GM12878 (cell line): ENCODE measurements around the gene KAT2B. TPM values are rescaled to one million over a fixed set of nuclear protein-coding genes. Genes with fewer than 3 reads are reported as not detected.
A peak's percentile ranks its signal among the peaks of the same experiment; 100 is the strongest.

Experiments
- ATAC-seq: fragments of 200-7000 bp; cut with Tn5 transposase; 3 replicates; pipeline ENCODE4 v1.9.1; 2020; ENCODE audit warnings: mild to moderate bottlenecking, moderate library complexity
- BruUV-seq: library from RNA; stranded (reverse); fragments of 400-500 nt; replicated peaks from 2 replicates; lab custom pipeline; 2021; lab: Mats Ljungman, UMichigan
- CTCF ChIA-PET: fragments of 300-600 bp; sonication (Branson Sonifier 250); formaldehyde crosslinking; extraction: SDS; loops from one replicate; lab custom pipeline; 2021; ENCODE audit warnings: inconsistent platforms; lab: Yijun Ruan, JAX
- POLR2A ChIA-PET: fragments of 350-600 bp; formaldehyde crosslinking; extraction: SDS; loops from one replicate; lab custom pipeline; 2021; ENCODE audit warnings: inconsistent platforms; lab: Charles Lee
- RAD21 ChIA-PET: fragments of 300-600 bp; sonication (Branson Sonifier 250); formaldehyde crosslinking; loops from one replicate; lab custom pipeline; 2023; ENCODE audit warnings: antibody characterized with exemption; ENCODE audit not compliant: unreplicated experiment; lab: Charles Lee
- SMC1A ChIA-PET: fragments of 300-600 bp; sonication (Branson Sonifier 250); formaldehyde crosslinking; loops from one replicate; lab custom pipeline; 2023; ENCODE audit not compliant: unreplicated experiment, uncharacterized antibody; lab: Charles Lee
- DNase-seq: peaks from one replicate; pipeline ENCODE4 v3.0.0-alpha.2; 2011; ENCODE audit warnings: low read depth, low spot score
- FAIRE-seq: peaks from 3 replicates; lab custom pipeline; 2011; peaks lifted over from hg19 to GRCh38; lab: Jason Lieb, UNC
- H2AFZ ChIP-seq: 2 replicates; pipeline ENCODE4 v1.6.0; 2011; ENCODE audit warnings: low read depth, low read length, control low read depth; ENCODE audit not compliant: control insufficient read depth
- H3K27ac ChIP-seq: 2 replicates; pipeline ENCODE4 v1.5.1; 2011; ENCODE audit warnings: control low read depth; ENCODE audit not compliant: control insufficient read depth, insufficient read depth
- H3K27me3 ChIP-seq, 2 experiments: replicated peaks in 1 of 2; 2 replicates each; pipeline versions ENCODE4 v1.6.0 to v1.6.1; 2011; ENCODE audit warnings: low read length in 1 of 2; ENCODE audit not compliant: control insufficient read depth in 2 of 2, insufficient read depth in 2 of 2
- H3K36me3 ChIP-seq, 2 experiments: 2 replicates each; pipeline ENCODE4 v1.5.1; 2011; ENCODE audit warnings: low read length in 1 of 2; ENCODE audit not compliant: control insufficient read depth in 2 of 2, insufficient read depth in 2 of 2
- H3K4me1 ChIP-seq: 2 replicates; pipeline ENCODE4 v1.6.1; 2011; ENCODE audit warnings: mild to moderate bottlenecking, low read length, moderate library complexity, mixed read lengths; ENCODE audit not compliant: control insufficient read depth, insufficient read depth
- H3K4me2 ChIP-seq: 2 replicates; pipeline ENCODE4 v1.6.0; 2011; ENCODE audit warnings: control low read depth; ENCODE audit not compliant: control insufficient read depth, insufficient read depth
- H3K4me3 ChIP-seq: fragments of 200-600 bp; sonication (generic); 2 replicates; pipeline ENCODE4 v1.5.1; 2016
- H3K79me2 ChIP-seq: 2 replicates; pipeline ENCODE4 v1.6.0; 2011; ENCODE audit warnings: low read length; ENCODE audit not compliant: control insufficient read depth, insufficient read depth
- H3K9ac ChIP-seq: 2 replicates; pipeline ENCODE4 v1.8.0; 2011; ENCODE audit warnings: low read length, control low read depth, mixed read lengths; ENCODE audit not compliant: control insufficient read depth, insufficient read depth
- H3K9me3 ChIP-seq: replicated peaks from 3 replicates; pipeline ENCODE4 v1.5.1; 2011; ENCODE audit warnings: mild to moderate bottlenecking, low read length; ENCODE audit not compliant: control insufficient read depth, insufficient read depth
- H4K20me1 ChIP-seq: 2 replicates; pipeline ENCODE4 v1.6.0; 2011; ENCODE audit not compliant: control insufficient read depth, insufficient read depth
- ATF3 ChIP-seq: IDR thresholded peaks from 2 replicates; pipeline ENCODE4 v1.6.1; 2011; ENCODE audit warnings: low read depth, mild to moderate bottlenecking, low read length, moderate library complexity, borderline replicate concordance; ENCODE audit errors: extremely low read depth
- BCL11A ChIP-seq: IDR thresholded peaks from 2 replicates; pipeline ENCODE4 v1.6.1; 2011; ENCODE audit warnings: low read depth, low read length
- CHD1 ChIP-seq: IDR thresholded peaks from 2 replicates; pipeline ENCODE4 v1.6.1; 2012; ENCODE audit warnings: low read depth, low read length, improper control_type of control experiment
- FOS ChIP-seq: IDR thresholded peaks from 3 replicates; pipeline ENCODE4 v1.6.1; 2011; ENCODE audit warnings: borderline replicate concordance; ENCODE audit not compliant: insufficient read length; ENCODE audit errors: extremely low read depth
- IKZF1 ChIP-seq: fragments of 450-650 bp; conservative IDR thresholded peaks from 2 replicates; pipeline ENCODE4 v1.6.1; 2017; ENCODE audit warnings: antibody characterized with exemption, mild to moderate bottlenecking
- KAT2A ChIP-seq: conservative IDR thresholded peaks from 2 replicates; pipeline ENCODE4 v1.6.1; 2011; ENCODE audit warnings: low read depth, low read length; ENCODE audit not compliant: control insufficient read depth
- LARP7 ChIP-seq: fragments of 450-650 bp; IDR thresholded peaks from 2 replicates; pipeline ENCODE4 v1.6.1; 2017; ENCODE audit warnings: mild to moderate bottlenecking
- POLR2A ChIP-seq: IDR thresholded peaks from 2 replicates; pipeline ENCODE4 v1.6.1; 2011; ENCODE audit warnings: low read depth, mild to moderate bottlenecking, low read length
- POLR2AphosphoS5 ChIP-seq: IDR thresholded peaks from 2 replicates; pipeline ENCODE4 v1.6.1; 2011; ENCODE audit warnings: mild to moderate bottlenecking, low read length, inconsistent platforms
- RELA ChIP-seq: fragments of 450-650 bp; IDR thresholded peaks from 2 replicates; pipeline ENCODE4 v1.8.0; 2014; ENCODE audit warnings: borderline replicate concordance; ENCODE audit not compliant: partially characterized antibody
- TCF3 ChIP-seq: IDR thresholded peaks from 2 replicates; pipeline ENCODE4 v1.6.1; 2012; ENCODE audit warnings: low read depth, mild to moderate bottlenecking, low read length, borderline replicate concordance; ENCODE audit not compliant: insufficient read depth
- WRNIP1 ChIP-seq: IDR thresholded peaks from 2 replicates; pipeline ENCODE4 v1.6.1; 2011; ENCODE audit warnings: low read depth, low read length, improper control_type of control experiment, borderline replicate concordance
- ZNF24 ChIP-seq: fragments of 450-650 bp; IDR thresholded peaks from 2 replicates; pipeline ENCODE4 v1.6.1; 2017; ENCODE audit warnings: antibody characterized with exemption, mild to moderate bottlenecking
- ZZZ3 ChIP-seq: IDR thresholded peaks from 2 replicates; pipeline ENCODE4 v1.6.1; 2011; ENCODE audit warnings: low read depth; ENCODE audit not compliant: control insufficient read depth, insufficient read length
- WGBS: methylation state at CpG from one replicate; pipeline ENCODE4 v1.1.6; 2016; ENCODE audit warnings: low lambda C conversion rate; ENCODE audit not compliant: insufficient replicate concordance, insufficient coverage; ENCODE audit errors: missing lambda C conversion rate; 5-methylcytosine and 5-hydroxymethylcytosine counted together
- in situ Hi-C: fragments of 300-500 bp; cut with MboI; formaldehyde crosslinking; loops from 9 replicates; pipeline ENCODE4 v1.14.3; 2018; ENCODE audit warnings: mixed read lengths
- intact Hi-C: fragments of 100-400 bp; cut with micrococcal nuclease; formaldehyde crosslinking; loops from one replicate; pipeline ENCODE4 v1.14.2; 2022; ENCODE audit not compliant: unreplicated experiment
- polyA plus RNA-seq, 11 experiments: library from polyadenylated mRNA; depleted of rRNA in 4 of 11; unstranded in 6 of 11; stranded (reverse) in 5 of 11; fragments of >200 nt; fragmentation: Nextera tagmentation in 4 of 11; fragmentation: Illumina TruSeq in 1 of 11; extraction: Ambion mirVana in 4 of 11; extraction: Trizol in 1 of 11; gene quantifications; 1 replicate in 1 of 11; 2 replicates in 10 of 11; pipeline versions ENCODE4 v1.2.1 to v1.2.3, GENCODE V29; 2011 to 2016; ENCODE audit warnings: inconsistent platforms in 2 of 11, missing spikeins in 2 of 11, low read depth in 1 of 11
- total RNA-seq, 4 experiments: library from RNA; depleted of rRNA in 3 of 4; stranded (reverse); fragments of >200 nt in 3 of 4; fragmentation: Illumina TruSeq in 1 of 4; extraction: Trizol in 1 of 4; gene quantifications; 2 replicates each; pipeline versions ENCODE4 v1.2.1 to v1.2.3, GENCODE V29; 2013 to 2021
- TF ChIP-seq, protein P1 (sequence below): fragments of 450-650 bp; IDR thresholded peaks from 2 replicates; pipeline ENCODE4 v1.6.1; 2016; ENCODE audit warnings: mild to moderate bottlenecking, moderate library complexity, borderline replicate concordance
- TF ChIP-seq, protein P2 (sequence below): IDR thresholded peaks from 2 replicates; pipeline ENCODE4 v1.6.1; 2012; ENCODE audit warnings: low read depth, low read length, improper control_type of control experiment
- TF ChIP-seq, protein P3 (sequence below), 3 experiments: IDR thresholded peaks in 2 of 3; conservative IDR thresholded peaks in 1 of 3; 2 replicates each; pipeline ENCODE4 v1.5.1; 2011; ENCODE audit warnings: low read depth in 3 of 3, low read length in 3 of 3, mild to moderate bottlenecking in 3 of 3, control low read depth in 2 of 3, moderate library complexity in 2 of 3, inconsistent platforms in 1 of 3, mixed read lengths in 1 of 3; ENCODE audit not compliant: control insufficient read depth in 2 of 3, insufficient read depth in 1 of 3; ENCODE audit errors: extremely low read depth in 1 of 3

KAT2B gene
- total and polyA plus RNA-seq, 10 of the 15 experiments (the other 5 are each of a cell fraction or from before 2014, with no cell fraction given) = 2.9 to 15.2 (median 10.2) TPM

GRCh38 chr3:20125897-20126296, 85.7 kb downstream of the KAT2B start:
- Histone ChIP-seq H4K20me1 (no peaks in the 10 kb centered on the region), H3K4me3 (peak overlapping the region; percentile 27; the same call in 1 of the 2 replicates), H3K9me3 (no peaks in the 10 kb centered on the region), H3K4me2 (peak overlapping the region; percentile 64), H3K36me3 (no peaks in the 10 kb centered on the region; a peak in 1 of 4 replicates), H3K79me2 (no peaks in the 10 kb centered on the region), H3K4me1 (peaks cover 14% of the 10 kb centered on the region), H2AFZ (peak overlapping the region; percentile 31), H3K27ac (peak overlapping the region; percentile 62), H3K27me3 (no peaks in the 10 kb centered on the region), H3K9ac (peak overlapping the region; percentile 40; the same call in 1 of the 2 replicates)
- intact Hi-C loops = loop anchor here (1.0 to 10.0 kb wide), 4 partner anchors 60 to 241 kb away; partner anchors contain the start of genes KAT2B and SGO1
- ChIA-PET RAD21 (interaction anchor here (0.8 to 2.5 kb wide), 7 partner anchors 36 to 195 kb away, joined by 3 to 12 read pairs (median 3); partner anchors contain the start of gene SGO1), CTCF (interaction anchor here (1.0 to 2.6 kb wide), 4 partner anchors 42 to 178 kb away, joined by 3 to 5 read pairs (median 4); partner anchors contain the start of gene KAT2B), POLR2A (interaction anchor here (1.4 to 1.8 kb wide), 2 partner anchors 61 to 85 kb away, joined by 6 to 7 read pairs; partner anchors contain the start of gene SGO1), SMC1A (interaction anchor here (0.6 to 3.0 kb wide), 14 partner anchors 9 to 154 kb away, joined by 3 to 30 read pairs (median 4); partner anchors contain the start of gene SGO1)
- DNase-seq (peak; percentile 71), FAIRE-seq (peak; percentile 93), ATAC-seq (peak; percentile 99)
- WGBS = 4% methylated on average over 10 of the region's 10 CpGs
- no TSS peak for BruUV-seq
- in situ Hi-C loops = no loop called here
- TF ChIP-seq ZNF24 (no peak), FOS (no peak), WRNIP1 (no peak), ATF3 (no peak), POLR2AphosphoS5 (no peak), RELA (no peak), KAT2A (no peak), ZZZ3 (no peak), BCL11A (peak; percentile 54; the same call in 1 of the 2 replicates), TCF3 (peak; percentile 67; the same call in 1 of the 2 replicates), CHD1 (no peak), POLR2A (no peak), IKZF1 (peak; percentile 94), LARP7 (no peak)
- TF ChIP-seq, protein P1, sequence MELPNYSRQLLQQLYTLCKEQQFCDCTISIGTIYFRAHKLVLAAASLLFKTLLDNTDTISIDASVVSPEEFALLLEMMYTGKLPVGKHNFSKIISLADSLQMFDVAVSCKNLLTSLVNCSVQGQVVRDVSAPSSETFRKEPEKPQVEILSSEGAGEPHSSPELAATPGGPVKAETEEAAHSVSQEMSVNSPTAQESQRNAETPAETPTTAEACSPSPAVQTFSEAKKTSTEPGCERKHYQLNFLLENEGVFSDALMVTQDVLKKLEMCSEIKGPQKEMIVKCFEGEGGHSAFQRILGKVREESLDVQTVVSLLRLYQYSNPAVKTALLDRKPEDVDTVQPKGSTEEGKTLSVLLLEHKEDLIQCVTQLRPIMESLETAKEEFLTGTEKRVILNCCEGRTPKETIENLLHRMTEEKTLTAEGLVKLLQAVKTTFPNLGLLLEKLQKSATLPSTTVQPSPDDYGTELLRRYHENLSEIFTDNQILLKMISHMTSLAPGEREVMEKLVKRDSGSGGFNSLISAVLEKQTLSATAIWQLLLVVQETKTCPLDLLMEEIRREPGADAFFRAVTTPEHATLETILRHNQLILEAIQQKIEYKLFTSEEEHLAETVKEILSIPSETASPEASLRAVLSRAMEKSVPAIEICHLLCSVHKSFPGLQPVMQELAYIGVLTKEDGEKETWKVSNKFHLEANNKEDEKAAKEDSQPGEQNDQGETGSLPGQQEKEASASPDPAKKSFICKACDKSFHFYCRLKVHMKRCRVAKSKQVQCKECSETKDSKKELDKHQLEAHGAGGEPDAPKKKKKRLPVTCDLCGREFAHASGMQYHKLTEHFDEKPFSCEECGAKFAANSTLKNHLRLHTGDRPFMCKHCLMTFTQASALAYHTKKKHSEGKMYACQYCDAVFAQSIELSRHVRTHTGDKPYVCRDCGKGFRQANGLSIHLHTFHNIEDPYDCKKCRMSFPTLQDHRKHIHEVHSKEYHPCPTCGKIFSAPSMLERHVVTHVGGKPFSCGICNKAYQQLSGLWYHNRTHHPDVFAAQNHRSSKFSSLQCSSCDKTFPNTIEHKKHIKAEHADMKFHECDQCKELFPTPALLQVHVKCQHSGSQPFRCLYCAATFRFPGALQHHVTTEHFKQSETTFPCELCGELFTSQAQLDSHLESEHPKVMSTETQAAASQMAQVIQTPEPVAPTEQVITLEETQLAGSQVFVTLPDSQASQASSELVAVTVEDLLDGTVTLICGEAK = no peak
- TF ChIP-seq, protein P2, sequence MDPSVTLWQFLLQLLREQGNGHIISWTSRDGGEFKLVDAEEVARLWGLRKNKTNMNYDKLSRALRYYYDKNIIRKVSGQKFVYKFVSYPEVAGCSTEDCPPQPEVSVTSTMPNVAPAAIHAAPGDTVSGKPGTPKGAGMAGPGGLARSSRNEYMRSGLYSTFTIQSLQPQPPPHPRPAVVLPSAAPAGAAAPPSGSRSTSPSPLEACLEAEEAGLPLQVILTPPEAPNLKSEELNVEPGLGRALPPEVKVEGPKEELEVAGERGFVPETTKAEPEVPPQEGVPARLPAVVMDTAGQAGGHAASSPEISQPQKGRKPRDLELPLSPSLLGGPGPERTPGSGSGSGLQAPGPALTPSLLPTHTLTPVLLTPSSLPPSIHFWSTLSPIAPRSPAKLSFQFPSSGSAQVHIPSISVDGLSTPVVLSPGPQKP = no peak
- TF ChIP-seq, protein P3, sequence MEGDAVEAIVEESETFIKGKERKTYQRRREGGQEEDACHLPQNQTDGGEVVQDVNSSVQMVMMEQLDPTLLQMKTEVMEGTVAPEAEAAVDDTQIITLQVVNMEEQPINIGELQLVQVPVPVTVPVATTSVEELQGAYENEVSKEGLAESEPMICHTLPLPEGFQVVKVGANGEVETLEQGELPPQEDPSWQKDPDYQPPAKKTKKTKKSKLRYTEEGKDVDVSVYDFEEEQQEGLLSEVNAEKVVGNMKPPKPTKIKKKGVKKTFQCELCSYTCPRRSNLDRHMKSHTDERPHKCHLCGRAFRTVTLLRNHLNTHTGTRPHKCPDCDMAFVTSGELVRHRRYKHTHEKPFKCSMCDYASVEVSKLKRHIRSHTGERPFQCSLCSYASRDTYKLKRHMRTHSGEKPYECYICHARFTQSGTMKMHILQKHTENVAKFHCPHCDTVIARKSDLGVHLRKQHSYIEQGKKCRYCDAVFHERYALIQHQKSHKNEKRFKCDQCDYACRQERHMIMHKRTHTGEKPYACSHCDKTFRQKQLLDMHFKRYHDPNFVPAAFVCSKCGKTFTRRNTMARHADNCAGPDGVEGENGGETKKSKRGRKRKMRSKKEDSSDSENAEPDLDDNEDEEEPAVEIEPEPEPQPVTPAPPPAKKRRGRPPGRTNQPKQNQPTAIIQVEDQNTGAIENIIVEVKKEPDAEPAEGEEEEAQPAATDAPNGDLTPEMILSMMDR (IDR thresholded peaks at IDR 0.05 in 2 of 3, conservative IDR thresholded peaks at IDR 0.05 in 1 of 3; ENCODE audit: control insufficient read depth in 2 of 3, extremely low read depth in 1 of 3, insufficient read depth in 1 of 3, low read depth in 3 of 3, low read length in 3 of 3) = no peak
